HepG2 (cell line): Measurements from ENCODE around the gene SPOP. TPM values are rescaled to one million over a fixed set of nuclear protein-coding genes. Genes with fewer than 3 reads are reported as not detected.

Experiments
- ATAC-seq: fragments of 200-7000 bp; cut with Tn5 transposase; 3 replicates; pipeline ENCODE4 v1.9.1; 2020; ENCODE audit warnings: mild to moderate bottlenecking, moderate library complexity
- BruUV-seq: library from RNA; stranded (reverse); fragments of 400-500 nt; replicated peaks from 2 replicates; lab custom pipeline; 2021; lab: Mats Ljungman, UMichigan
- CTCF ChIA-PET: fragments of 300-600 bp; formaldehyde crosslinking; extraction: SDS; loops from one replicate; lab custom pipeline; 2021; ENCODE audit warnings: low total read pairs, inconsistent platforms, low intra/inter-chr PET ratio; lab: Yijun Ruan, JAX
- POLR2A ChIA-PET: fragments of 350-600 bp; sonication (Branson Sonifier 250); formaldehyde crosslinking; loops from one replicate; lab custom pipeline; 2020; ENCODE audit warnings: antibody characterized with exemption, inconsistent platforms; lab: Yijun Ruan, JAX
- DNase-seq: peaks from one replicate; pipeline ENCODE4 v3.0.0-alpha.2; 2015; ENCODE audit warnings: low spot score
- FAIRE-seq: peaks from 3 replicates; lab custom pipeline; 2011; peaks lifted over from hg19 to GRCh38; lab: Jason Lieb, UNC
- H2AFZ ChIP-seq: one replicate; pipeline ENCODE4 v1.6.1; 2011; ENCODE audit warnings: low read length, inconsistent platforms
- H3K27ac ChIP-seq: fragments of 300-600 bp; 3 replicates; pipeline ENCODE4 v1.8.0; 2011; ENCODE audit warnings: mixed run types, mild to moderate bottlenecking, mixed read lengths, low read length, inconsistent platforms; ENCODE audit not compliant: insufficient read depth; ENCODE audit errors: extremely low read length
- H3K27me3 ChIP-seq, 2 experiments: fragments of 200-600 bp in 1 of 2; 2 replicates in 1 of 2; 3 replicates in 1 of 2; pipeline versions ENCODE4 v1.6.0 to v1.8.0; 2011; ENCODE audit warnings: low read length in 2 of 2, mild to moderate bottlenecking in 2 of 2, moderate library complexity in 2 of 2, inconsistent platforms in 1 of 2; ENCODE audit not compliant: insufficient read depth in 2 of 2, control insufficient read depth in 1 of 2
- H3K36me3 ChIP-seq, 2 experiments: fragments of 200-600 bp in 1 of 2; replicated peaks in 1 of 2; 2 replicates in 1 of 2; 3 replicates in 1 of 2; pipeline versions ENCODE4 v1.5.1 to v1.8.0; 2011; ENCODE audit warnings: low read length in 2 of 2, inconsistent platforms in 1 of 2; ENCODE audit not compliant: insufficient read depth in 2 of 2, control insufficient read depth in 1 of 2
- H3K4me1 ChIP-seq: 2 replicates; pipeline ENCODE4 v1.5.1; 2012; ENCODE audit warnings: low read length, inconsistent platforms; ENCODE audit not compliant: insufficient read depth
- H3K4me2 ChIP-seq: 2 replicates; pipeline ENCODE4 v1.6.0; 2011; ENCODE audit warnings: low read depth, low read length, inconsistent platforms
- H3K4me3 ChIP-seq, 3 experiments: fragments of 200-600 bp in 1 of 3; sonication (generic), shearing (Covaris generic) in 1 of 3; replicated peaks in 1 of 3; 2 replicates each; pipeline ENCODE4 v1.5.1; 2011 to 2016; ENCODE audit warnings: low read length in 3 of 3, inconsistent platforms in 2 of 3, low read depth in 2 of 3, mild to moderate bottlenecking in 2 of 3, control low read depth in 1 of 3, mixed read lengths in 1 of 3; ENCODE audit not compliant: insufficient read depth in 1 of 3
- H3K79me2 ChIP-seq: one replicate; pipeline ENCODE4 v1.6.1; 2011; ENCODE audit warnings: low read length, inconsistent platforms; ENCODE audit not compliant: insufficient read depth
- H3K9ac ChIP-seq: 2 replicates; pipeline ENCODE4 v1.6.0; 2011; ENCODE audit warnings: mild to moderate bottlenecking, low read depth, low read length, inconsistent platforms; ENCODE audit not compliant: insufficient read depth
- H3K9me3 ChIP-seq: 2 replicates; pipeline ENCODE4 v1.5.1; 2012; ENCODE audit warnings: mild to moderate bottlenecking, low read length
- H4K20me1 ChIP-seq: 2 replicates; pipeline ENCODE4 v1.6.0; 2011; ENCODE audit warnings: inconsistent platforms, mild to moderate bottlenecking, low read length, moderate library complexity; ENCODE audit not compliant: insufficient read depth
- GABPB1 ChIP-seq: IDR thresholded peaks from 2 replicates; pipeline ENCODE4 v1.6.1; 2016; ENCODE audit warnings: mild to moderate bottlenecking, missing genetic modification reagents, moderate library complexity, missing compliant biosample characterization
- KLF16 ChIP-seq, 2 experiments: sonication (generic) in 1 of 2; formaldehyde crosslinking in 1 of 2; IDR thresholded peaks; 2 replicates each; pipeline versions ENCODE4 v1.6.1 to v1.8.0; 2016 to 2023; ENCODE audit warnings: missing genetic modification reagents in 2 of 2, missing compliant biosample characterization in 1 of 2
- SMARCC2 ChIP-seq: fragments of 450-650 bp; IDR thresholded peaks from 2 replicates; pipeline ENCODE4 v1.6.1; 2017; ENCODE audit warnings: antibody characterized with exemption, mild to moderate bottlenecking
- ZNF766 ChIP-seq: sonication (generic); formaldehyde crosslinking; IDR thresholded peaks from 2 replicates; pipeline ENCODE4 v1.5.0; 2020; ENCODE audit warnings: missing genetic modification reagents, borderline replicate concordance
- whole genome bisulfite sequencing: methylation state at CpG from one replicate; pipeline ENCODE4 v1.1.6; 2017; ENCODE audit warnings: low lambda C conversion rate; 5-methylcytosine and 5-hydroxymethylcytosine counted together
- in situ Hi-C: cut with HindIII; loops from 2 replicates; pipeline ENCODE4 v1.10.0; 2017; ENCODE audit warnings: low pct_unique_long_range_greater_than_20kb; ENCODE audit not compliant: extremely low pct_ligation_motif_present
- intact Hi-C: fragments of 100-400 bp; cut with micrococcal nuclease; formaldehyde crosslinking; loops from one replicate; pipeline ENCODE4 v1.10.0; 2022; ENCODE audit not compliant: unreplicated experiment
- polyA plus RNA-seq, 8 experiments: library from polyadenylated mRNA; depleted of rRNA in 3 of 8; stranded (reverse) in 7 of 8; unstranded in 1 of 8; fragments of >200 nt; fragmentation: Illumina TruSeq in 4 of 8; extraction: Trizol in 4 of 8; gene quantifications; 2 replicates each; pipeline versions ENCODE4 v1.2.1 to v1.2.3, GENCODE V29; 2011 to 2016; ENCODE audit warnings: low read depth in 4 of 8, missing spikeins in 1 of 8, mixed read lengths in 1 of 8; ENCODE audit not compliant: insufficient read depth in 1 of 8
- total RNA-seq, 5 experiments: library from RNA; depleted of rRNA; stranded (reverse); fragments of >200 nt; fragmentation: Illumina TruSeq; extraction: Trizol; gene quantifications; 2 replicates each; pipeline ENCODE4 v1.2.3, GENCODE V29; 2016; ENCODE audit warnings: low read depth in 1 of 5
- TF ChIP-seq, protein P1 (sequence below): sonication (generic); formaldehyde crosslinking; IDR thresholded peaks from 2 replicates; pipeline ENCODE4 v1.8.0; 2022; ENCODE audit warnings: missing genetic modification reagents, low read depth, mild to moderate bottlenecking, borderline replicate concordance
- TF ChIP-seq, protein P2 (sequence below): sonication (generic); formaldehyde crosslinking; IDR thresholded peaks from 2 replicates; pipeline ENCODE4 v1.4.0; 2020; ENCODE audit warnings: missing genetic modification reagents, mild to moderate bottlenecking, borderline replicate concordance
- TF ChIP-seq, protein P3 (sequence below): sonication (generic); formaldehyde crosslinking; IDR thresholded peaks from 2 replicates; pipeline ENCODE4 v1.4.0; 2020; ENCODE audit warnings: missing genetic modification reagents
- TF ChIP-seq, protein P4 (sequence below): sonication (generic); formaldehyde crosslinking; IDR thresholded peaks from 2 replicates; pipeline ENCODE4 v1.4.0; 2020; ENCODE audit warnings: missing genetic modification reagents
- TF ChIP-seq, protein P5 (sequence below): sonication (generic); formaldehyde crosslinking; IDR thresholded peaks from 2 replicates; pipeline ENCODE4 v1.9.0; 2022; ENCODE audit warnings: low read depth, missing genetic modification reagents

The SPOP gene
- total and polyA plus RNA-seq, 2 of the 13 experiments (the other 11 are each of a cell fraction or from before 2014, with no cell fraction given) = 52.8 to 60.8 TPM

DNA sequence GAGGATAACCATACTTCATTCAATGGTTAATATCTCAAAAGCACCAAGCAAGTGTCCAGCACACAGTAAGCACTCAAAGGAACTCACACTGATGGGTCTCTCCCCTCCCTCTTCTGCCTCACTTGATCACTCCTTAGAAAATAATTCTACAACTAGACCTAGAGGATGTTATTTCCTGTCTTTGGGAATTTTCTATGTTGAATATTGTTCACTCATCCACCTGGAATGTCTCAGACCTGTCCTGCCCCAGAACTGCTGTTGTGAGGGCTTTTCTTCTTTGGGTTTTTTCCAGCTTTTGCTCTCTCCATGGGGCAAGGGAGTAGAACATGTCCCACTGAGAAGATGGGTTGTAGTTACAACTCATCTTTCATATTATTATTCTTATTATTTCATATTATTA, 76.9 kb downstream of the SPOP start (continued):
- TF ChIP-seq, protein P1, sequence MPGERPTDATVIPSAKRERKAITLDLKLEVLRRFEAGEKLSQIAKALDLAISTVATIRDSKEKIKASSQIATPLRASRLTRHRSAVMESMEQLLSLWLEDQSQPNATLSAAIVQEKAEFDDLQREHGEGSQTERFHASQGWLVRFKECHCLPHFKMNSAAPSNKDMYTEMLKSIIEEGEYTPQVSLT (CRISPR knock-in tag) = no peak
- TF ChIP-seq GABPB1 (CRISPR knock-in tag) = no peak
- no peak for TF ChIP-seq KLF16 (CRISPR knock-in tag; IDR thresholded peaks at IDR 0.05)
- TF ChIP-seq, protein P2, sequence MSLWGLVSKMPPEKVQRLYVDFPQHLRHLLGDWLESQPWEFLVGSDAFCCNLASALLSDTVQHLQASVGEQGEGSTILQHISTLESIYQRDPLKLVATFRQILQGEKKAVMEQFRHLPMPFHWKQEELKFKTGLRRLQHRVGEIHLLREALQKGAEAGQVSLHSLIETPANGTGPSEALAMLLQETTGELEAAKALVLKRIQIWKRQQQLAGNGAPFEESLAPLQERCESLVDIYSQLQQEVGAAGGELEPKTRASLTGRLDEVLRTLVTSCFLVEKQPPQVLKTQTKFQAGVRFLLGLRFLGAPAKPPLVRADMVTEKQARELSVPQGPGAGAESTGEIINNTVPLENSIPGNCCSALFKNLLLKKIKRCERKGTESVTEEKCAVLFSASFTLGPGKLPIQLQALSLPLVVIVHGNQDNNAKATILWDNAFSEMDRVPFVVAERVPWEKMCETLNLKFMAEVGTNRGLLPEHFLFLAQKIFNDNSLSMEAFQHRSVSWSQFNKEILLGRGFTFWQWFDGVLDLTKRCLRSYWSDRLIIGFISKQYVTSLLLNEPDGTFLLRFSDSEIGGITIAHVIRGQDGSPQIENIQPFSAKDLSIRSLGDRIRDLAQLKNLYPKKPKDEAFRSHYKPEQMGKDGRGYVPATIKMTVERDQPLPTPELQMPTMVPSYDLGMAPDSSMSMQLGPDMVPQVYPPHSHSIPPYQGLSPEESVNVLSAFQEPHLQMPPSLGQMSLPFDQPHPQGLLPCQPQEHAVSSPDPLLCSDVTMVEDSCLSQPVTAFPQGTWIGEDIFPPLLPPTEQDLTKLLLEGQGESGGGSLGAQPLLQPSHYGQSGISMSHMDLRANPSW = no peak
- TF ChIP-seq, protein P3, sequence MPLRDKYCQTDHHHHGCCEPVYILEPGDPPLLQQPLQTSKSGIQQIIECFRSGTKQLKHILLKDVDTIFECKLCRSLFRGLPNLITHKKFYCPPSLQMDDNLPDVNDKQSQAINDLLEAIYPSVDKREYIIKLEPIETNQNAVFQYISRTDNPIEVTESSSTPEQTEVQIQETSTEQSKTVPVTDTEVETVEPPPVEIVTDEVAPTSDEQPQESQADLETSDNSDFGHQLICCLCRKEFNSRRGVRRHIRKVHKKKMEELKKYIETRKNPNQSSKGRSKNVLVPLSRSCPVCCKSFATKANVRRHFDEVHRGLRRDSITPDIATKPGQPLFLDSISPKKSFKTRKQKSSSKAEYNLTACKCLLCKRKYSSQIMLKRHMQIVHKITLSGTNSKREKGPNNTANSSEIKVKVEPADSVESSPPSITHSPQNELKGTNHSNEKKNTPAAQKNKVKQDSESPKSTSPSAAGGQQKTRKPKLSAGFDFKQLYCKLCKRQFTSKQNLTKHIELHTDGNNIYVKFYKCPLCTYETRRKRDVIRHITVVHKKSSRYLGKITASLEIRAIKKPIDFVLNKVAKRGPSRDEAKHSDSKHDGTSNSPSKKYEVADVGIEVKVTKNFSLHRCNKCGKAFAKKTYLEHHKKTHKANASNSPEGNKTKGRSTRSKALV = no peak
- TF ChIP-seq ZNF766 (CRISPR knock-in tag) = no peak
- no peak for TF ChIP-seq SMARCC2

DNA sequence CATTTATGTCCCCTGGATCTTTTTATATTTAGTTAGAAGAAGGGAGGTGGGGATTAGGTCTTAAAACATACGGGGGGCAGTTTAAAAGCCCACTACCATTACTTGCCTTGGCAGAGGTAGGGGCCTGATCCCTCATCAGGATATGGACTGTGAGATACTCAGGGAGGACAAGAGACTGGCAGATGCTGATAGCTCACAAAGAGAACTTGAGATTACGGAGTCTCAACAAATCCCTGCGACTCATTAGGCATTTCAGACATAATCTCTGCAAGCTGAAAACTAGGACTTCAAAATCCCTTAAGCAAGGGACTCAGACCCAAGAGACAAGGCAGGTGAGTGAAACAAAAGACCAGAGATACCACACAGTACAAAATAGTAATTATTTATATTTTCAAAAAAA, 79.0 kb downstream of the SPOP start:
- TF ChIP-seq, protein P4, sequence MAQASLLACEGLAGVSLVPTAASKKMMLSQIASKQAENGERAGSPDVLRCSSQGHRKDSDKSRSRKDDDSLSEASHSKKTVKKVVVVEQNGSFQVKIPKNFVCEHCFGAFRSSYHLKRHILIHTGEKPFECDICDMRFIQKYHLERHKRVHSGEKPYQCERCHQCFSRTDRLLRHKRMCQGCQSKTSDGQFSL (CRISPR knock-in tag) = no peak
- TF ChIP-seq, protein P5, sequence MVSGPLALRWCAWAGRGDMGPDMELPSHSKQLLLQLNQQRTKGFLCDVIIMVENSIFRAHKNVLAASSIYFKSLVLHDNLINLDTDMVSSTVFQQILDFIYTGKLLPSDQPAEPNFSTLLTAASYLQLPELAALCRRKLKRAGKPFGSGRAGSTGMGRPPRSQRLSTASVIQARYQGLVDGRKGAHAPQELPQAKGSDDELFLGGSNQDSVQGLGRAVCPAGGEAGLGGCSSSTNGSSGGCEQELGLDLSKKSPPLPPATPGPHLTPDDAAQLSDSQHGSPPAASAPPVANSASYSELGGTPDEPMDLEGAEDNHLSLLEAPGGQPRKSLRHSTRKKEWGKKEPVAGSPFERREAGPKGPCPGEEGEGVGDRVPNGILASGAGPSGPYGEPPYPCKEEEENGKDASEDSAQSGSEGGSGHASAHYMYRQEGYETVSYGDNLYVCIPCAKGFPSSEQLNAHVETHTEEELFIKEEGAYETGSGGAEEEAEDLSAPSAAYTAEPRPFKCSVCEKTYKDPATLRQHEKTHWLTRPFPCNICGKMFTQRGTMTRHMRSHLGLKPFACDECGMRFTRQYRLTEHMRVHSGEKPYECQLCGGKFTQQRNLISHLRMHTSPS (CRISPR knock-in tag) = no peak
- no peak for ATAC-seq

More for the DNA sequence above, 79.0 kb downstream of the SPOP start:
- no peaks in the 10 kb centered on the region for H3K27me3 ChIP-seq
- H3K36me3 ChIP-seq = peaks cover 15 to 43% of the 10 kb centered on the region in 2 experiments
- H3K4me1 ChIP-seq = peaks cover 48% of the 10 kb centered on the region
- DNase-seq = no peak
- 98% methylated on average over 3 of the region's 3 CpGs for WGBS
- no peak overlapping the region for H3K27ac ChIP-seq
- H3K4me3 ChIP-seq = no peak overlapping the region
- H4K20me1 ChIP-seq = no peaks in the 10 kb centered on the region
- POLR2A ChIA-PET = no interaction called here
- FAIRE-seq = no peak
- no peak overlapping the region for H3K4me2 ChIP-seq
- intact Hi-C loops (no loop called here), in situ Hi-C loops (no loop called here)
- no TSS peak for BruUV-seq
- H3K9ac ChIP-seq = no peak overlapping the region
- H2AFZ ChIP-seq = no peak overlapping the region
- CTCF ChIA-PET = no interaction called here
- H3K79me2 ChIP-seq = no peaks in the 10 kb centered on the region
- no peaks in the 10 kb centered on the region for H3K9me3 ChIP-seq
